GM18873 (cell line): ENCODE results near the gene RASAL2.
"Not testable (repeated sequence)": the region's sequence is repeated elsewhere in the genome, so short reads cannot be mapped to it uniquely, and the experiment has no call there.

ENCODE experiments used
- ATAC-seq: cut with Tn5 transposase; IDR thresholded peaks from one replicate; pipeline ENCODE4 v1.9.1; 2021; ENCODE audit warnings: mild to moderate bottlenecking, moderate library complexity, moderate number of reproducible peaks; ENCODE audit not compliant: unreplicated experiment, low FRiP score

RASAL2 gene

GRCh38 chr1:178066908-178067614 is 26.8 kb upstream of the RASAL2 start:
- ATAC-seq, result peak; percentile 88

GRCh38 chr1:178071811-178072210 is 22.1 kb upstream of the RASAL2 start:
- no peak for ATAC-seq

DNA sequence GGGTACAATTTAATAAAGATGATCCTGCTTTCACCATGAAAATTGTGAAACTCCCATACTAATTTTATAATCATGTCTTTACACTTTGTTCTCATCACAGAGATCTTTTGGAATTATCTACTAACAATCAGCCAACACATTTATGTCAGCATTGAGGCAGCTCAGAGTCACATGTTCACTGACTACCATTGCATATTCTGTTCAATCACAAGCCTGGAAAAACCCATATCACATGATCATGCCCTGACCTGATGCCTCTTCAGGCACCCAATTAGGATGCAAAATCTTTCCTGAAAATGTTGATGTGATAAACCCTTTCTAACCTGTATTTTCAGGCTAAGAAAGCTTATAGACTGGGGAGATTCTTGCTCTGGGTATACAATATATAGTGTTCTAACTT is 21.6 kb upstream of the RASAL2 start:
- ATAC-seq, result no peak

DNA sequence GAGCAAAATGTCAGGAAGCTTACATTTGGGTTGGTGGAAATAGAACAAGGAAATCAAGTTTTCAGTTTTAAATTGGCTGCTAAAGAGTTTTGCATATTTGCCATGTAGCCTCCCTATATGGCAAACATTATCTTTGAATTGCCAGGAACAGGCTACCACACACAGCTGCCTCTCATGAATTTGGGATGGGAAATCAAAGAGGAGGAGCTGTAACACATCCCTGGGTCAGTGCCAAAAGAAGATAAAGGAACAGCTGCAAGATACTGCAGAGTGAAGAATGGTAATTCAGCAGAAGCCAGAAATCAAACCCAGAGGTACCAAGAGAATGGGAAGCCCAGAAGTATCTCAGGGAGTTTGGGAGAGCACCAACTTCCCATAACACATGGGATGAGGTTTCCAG is 18.6 kb upstream of the RASAL2 start:
- ATAC-seq, result no peak

DNA sequence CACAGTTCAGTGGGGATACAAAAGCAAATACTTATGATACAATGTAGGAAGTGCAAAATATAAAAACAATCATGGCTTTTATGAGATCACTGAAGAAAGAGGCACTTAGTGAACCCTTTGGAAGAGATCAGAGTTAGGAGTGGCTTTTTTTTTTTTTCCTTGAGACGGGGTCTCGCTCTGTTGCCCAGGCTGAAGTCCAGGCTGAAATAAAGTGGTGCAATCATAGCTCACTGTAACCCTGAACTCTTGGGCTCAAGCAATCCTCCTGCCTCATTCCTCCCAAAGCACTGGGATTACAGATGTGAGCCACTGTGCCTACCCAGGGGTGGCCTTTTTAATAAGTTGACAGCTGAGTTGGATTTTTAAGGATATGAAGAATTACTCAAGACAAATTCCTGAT is 17.3 kb upstream of the RASAL2 start:
- no peak for ATAC-seq

DNA sequence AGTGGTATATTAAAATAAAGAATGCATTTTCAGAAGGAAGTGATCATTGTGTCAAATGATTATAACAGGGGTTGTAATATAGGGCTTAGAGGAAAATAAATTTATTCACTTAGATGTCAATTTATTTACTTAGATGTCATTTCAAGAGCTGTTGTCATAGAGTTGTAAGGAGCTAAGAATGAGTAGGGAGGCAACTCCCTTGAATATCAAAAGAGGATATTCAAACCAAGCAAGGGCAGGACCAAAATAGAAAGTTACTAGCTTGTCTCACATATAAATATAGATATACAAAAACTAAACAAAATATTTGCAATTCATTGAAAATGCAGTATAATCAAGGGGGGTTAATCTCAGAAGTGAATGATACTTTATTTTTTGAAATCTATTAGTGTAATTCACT is 16.0 kb upstream of the RASAL2 start:
- no peak for ATAC-seq

DNA sequence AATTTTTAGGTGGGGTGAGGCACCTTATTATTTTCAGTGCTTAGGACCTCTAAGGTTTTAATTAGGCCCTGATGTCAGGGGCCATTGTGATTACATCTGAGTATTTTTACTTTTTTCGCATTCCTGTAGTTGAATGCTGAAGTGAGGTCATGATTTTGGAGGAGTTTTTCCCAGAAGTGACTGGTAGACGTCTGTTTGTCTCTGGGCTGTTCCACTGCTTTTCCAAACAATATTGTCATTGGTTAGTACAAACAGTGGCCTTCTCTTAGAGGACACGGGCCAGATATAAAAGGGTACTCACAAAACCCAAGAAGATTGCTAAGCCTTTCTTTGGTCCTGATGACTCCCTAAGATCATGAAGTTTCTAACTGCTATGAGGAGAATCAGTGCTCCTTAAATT is 7.6 kb upstream of the RASAL2 start:
- ATAC-seq, result no peak

GRCh38 chr1:178086766-178087165 is 7.1 kb upstream of the RASAL2 start:
- no peak for ATAC-seq

GRCh38 chr1:178088651-178089050 is 5.3 kb upstream of the RASAL2 start:
- ATAC-seq, result no peak

DNA sequence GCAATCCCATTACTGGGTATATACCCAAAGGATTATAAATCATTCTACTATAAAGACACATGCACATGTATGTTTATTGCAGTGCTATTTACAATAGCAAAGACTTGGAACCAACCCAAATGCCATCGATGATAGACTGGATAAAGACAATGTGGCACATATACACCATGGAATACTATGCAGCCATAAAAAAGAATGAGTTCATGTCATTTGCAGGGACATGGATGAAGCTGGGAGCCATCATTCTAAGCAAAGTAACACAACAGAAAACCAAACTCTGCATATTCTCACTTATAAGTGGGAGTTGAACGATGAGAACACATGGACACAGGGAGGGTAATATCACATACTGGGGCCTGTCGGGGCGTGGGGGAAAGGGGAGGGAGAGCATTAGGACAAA is 2.5 kb upstream of the RASAL2 start:
- ATAC-seq, result not testable (repeated sequence)

DNA sequence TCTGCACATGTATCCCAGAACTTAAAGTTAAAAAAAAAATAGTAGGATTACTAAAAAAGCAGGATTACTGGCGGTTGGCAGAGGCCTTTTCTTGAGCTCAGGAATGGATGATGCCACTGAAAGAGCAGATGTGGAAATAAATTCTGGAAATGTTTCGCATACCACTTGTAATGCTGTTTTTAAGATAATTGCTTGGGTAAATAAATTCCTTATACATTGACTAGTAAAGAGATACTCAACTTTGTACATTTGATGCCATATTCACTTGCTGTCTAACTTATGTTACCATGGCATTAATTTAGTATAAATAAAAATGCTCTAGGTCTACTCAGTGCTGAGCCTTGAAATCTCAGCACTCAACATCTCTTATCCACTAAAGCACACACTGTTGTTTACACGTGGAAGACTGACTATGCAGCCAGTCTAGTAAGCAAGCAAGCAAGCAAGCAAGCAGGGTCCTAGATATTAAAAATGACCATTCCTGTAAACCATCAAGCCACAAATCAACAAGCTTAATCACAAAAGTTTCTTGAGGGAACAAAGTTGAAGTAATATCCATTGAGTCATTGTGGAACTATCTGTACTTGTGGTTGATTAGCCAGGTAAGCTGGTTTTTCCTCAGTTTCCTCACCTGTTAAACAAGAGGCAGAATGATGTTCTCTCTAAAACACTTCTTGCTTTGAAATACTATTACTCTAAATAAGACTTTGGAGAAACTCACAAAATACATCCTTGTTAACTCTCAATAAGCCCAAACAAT is 1.7 kb upstream of the RASAL2 start:
- ATAC-seq, result no peak

DNA sequence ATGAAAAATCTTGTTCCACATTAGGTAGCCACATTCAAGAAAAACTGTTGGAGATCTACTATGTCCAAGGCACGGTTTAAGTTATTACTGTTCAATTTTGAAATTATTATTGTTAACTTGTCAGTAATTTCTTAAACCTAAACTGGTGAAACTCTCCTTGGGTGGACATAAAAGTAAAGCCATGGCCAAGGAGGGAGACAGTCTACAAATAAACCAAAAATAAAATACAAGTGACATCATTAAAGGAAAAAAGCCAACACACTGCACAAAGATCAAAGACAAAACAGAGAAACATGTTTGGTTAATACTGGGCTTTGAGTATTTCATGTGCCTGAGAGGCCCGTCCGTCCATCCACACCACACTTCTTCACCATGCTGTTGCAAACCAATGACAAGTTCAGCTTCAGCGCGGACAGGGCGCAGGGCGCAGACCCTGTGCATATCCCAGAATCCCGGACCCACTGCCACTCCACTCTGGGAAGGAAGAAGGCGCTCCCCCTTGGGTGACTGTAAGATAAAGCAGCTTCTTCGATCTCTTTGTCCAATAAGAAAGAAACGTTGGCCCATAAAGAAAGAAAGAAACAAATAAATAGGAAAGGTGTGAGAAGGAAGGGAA is 918 bp upstream of the RASAL2 start:
- ATAC-seq, result no peak

DNA sequence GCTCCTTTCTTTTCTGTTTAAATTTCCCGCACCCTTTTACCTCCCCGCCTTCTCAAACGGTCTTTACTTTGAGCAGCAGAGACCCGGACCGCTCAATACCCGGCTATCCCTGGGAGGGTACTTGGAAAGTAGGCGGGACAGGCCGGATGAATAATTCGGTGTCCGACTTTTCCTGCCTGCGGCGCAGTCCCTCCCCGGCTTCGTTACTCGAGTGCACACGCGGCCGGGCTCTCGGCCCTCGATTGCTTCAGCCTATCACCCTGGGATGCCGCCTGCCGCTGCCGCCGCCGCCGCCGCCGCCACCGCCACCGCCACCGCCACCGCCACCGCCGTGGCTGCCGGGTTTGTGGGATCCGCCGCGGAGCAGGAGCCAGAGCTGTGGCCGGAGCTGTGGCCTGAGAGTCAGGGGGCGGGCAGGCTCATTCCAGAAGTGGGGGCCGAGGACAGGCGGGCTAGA is 382 bp upstream of the RASAL2 start:
- ATAC-seq, result no peak

- ATAC-seq, result no peak
Measured at GRCh38 chr1:178094739-178095645, 1.1 kb downstream of the RASAL2 start.

DNA sequence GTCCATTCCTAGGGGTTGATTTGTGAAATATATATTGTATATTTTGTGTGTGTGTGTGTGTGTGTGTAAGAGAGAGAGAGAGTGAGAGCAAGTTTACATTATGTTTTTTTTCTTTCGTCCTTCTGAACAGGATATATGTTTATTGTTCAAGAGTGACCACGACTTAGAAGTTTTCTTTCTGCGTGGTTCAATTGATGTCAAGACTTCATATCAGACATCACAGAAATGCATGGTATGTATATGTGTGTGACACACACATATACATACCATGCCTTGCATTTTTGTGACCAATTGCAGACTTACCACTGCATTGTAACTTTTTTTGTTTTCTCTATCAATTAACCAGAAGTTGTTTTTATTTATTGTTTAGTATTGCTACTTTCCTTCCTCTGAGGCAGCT is 2.5 kb downstream of the RASAL2 start:
- no peak for ATAC-seq

- no peak for ATAC-seq
Measured at GRCh38 chr1:178098262-178098661, 4.4 kb downstream of the RASAL2 start.

DNA sequence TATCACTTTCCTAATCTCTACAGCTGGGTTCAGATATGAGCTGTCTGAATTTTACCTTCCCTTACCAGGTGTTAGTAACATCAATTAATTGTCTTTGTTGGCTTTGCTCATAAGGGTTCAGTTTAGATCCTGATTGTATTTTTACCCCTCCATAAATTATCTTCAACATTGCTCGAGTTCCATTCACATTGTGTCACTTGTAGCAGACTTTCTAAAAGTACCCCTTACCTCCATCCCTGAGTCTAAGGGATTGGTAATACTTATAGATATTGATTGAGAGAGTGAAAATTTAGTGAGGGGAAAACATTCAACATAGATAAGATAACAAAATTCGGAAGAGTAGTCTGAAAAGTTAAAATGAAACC is 7.3 kb downstream of the RASAL2 start:
- no peak for ATAC-seq

GRCh38 chr1:178101654-178102053 is 7.8 kb downstream of the RASAL2 start:
- ATAC-seq, result no peak

DNA sequence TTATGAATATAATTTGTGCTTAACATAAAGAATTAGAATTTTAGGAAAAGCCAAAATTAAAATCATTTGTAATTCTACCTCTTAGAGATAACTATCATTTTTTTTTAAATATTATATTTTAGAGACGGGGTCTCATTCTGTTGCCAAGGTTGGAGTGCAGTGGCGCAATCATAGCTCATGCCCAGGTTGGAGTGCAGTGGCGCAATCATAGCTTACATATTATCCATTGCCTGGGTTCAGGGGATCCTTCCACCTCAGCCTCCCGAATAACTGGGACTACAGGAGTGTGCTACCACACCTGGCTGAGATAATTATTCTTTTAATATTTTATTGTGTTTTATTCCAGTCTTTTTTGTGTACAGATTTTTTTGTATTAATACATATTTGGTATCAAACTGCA is 8.3 kb downstream of the RASAL2 start:
- ATAC-seq, result no peak

DNA sequence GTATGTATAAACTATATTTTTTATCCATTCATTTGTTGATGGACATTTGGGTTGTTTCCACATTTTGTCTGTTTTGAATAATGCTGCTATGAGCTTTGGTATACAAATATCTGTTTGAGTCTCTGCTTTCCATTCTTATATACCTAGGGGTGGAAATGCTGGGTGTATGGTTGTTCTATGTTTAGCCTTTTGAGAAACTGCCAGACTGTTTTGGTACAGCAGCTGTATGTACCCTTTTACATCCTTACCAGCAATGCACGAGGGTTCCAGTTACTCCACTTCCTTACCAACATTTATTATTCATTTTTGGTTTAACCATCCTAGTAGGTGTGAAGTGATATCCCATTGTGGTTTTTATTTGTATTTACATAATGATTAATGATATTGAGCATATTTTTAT is 13.9 kb downstream of the RASAL2 start:
- ATAC-seq, result no peak
